GM12874 (cell line): ENCODE results near the gene ANKRD17.

Experiments
- CTCF ChIP-seq: IDR thresholded peaks from 2 replicates; pipeline ENCODE4 v1.5.1; 2011; ENCODE audit warnings: low read depth, mild to moderate bottlenecking, control low read depth, low read length, moderate library complexity; ENCODE audit not compliant: insufficient read depth

ANKRD17 gene

DNA sequence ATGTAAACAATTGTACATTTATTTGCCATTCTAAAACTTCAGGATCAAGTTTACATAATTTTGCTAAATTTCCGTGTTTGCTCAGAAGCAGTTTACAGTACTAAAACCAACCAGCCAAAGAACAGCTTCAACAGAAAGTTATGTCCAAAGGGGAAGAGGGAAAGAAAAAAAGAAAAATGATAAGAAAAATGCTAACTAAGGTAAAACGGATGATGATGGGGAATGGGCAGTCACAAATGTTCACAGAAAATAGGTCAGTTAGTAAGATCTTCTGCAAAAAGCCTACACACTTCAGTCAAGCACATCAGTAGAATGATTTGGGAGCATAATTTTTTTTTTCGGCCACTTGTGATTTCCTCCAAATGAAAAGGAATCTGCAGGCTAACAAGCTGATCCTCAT is 182.8 kb downstream of the ANKRD17 start:
- no peak for TF ChIP-seq CTCF

DNA sequence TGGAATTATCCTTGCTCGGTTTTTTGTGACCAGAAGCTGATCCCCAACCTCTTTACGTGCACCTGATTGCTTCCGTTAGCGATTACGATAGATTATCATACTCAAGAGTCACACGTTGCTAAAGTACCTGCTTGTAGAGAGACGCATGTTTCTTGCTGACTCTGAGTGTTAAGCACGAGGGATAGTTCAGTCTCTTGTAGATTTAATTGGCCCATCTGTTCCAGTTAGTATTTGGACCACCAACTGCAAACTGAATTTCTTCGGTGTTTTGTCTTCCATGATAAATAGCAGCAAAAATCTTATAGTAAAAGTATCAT is 188.6 kb downstream of the ANKRD17 start:
- TF ChIP-seq CTCF, result no peak

DNA sequence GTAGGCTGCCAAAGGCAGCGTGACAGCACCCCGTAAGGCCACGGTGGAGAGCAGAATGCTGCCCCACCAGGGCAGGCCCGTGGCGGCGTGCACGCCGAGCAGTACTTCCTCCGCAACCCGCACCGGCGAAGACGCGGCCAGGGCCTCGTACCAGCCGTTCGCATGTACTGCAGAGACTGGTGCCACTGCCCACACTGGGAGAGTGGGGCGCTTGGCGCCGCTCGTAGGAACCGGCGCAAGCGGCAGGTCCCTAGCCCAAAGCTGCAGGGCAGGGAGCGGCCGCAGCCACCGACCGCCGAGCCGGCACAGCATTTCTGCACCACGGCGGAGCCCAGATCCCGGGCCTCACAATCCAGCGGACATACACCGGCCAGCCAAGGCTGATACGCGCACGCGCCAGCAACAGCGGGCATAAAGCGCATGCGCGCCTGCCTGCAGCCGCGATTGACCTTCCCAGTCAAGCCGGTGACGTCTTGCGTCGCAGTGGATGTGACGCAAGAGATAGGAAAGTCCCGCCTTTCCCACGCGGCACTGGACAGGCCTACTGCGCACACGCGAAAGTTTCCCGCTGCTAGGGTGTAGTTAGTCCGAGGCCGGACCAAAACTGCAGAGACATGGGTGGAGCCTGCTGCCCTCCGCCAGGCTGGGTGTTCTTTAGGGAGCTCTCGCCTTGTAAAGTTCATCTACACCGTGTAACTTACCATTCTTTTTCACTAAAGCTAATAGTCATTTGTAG is 189.1 kb downstream of the ANKRD17 start, which contains the start of gene COX18:
Gene COX18 (minus strand): TSS at position 379 of the 736 bp plus-strand sequence. CDS start 67 bp downstream, at position 312.
- TF ChIP-seq CTCF, result 0 out of 2 replicates have a peak, but pooled peaks have one; percentile 4

GRCh38 chr4:73068491-73069337 is 189.9 kb downstream of the ANKRD17 start:
- TF ChIP-seq CTCF, result no peak

DNA sequence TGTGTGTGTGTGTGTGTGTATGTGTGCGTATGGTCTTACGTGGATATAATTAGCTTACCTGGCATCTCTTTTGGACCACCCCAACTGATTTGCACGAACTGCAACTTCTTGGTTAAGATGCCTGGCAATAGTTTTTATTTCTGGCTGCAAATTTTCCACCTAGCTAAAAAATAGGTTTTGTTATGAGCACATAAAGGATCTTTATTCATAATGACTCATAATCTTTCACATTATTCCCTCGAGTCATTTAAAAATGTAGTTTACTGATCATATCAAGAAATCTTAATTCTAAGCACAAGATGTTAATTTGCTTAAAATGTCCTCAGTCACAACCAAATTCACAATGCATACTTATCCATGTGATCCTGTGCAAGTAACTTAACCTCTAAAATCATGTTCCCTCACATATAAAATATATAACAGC is 190.6 kb downstream of the ANKRD17 start:
- TF ChIP-seq CTCF, result no peak

- TF ChIP-seq CTCF, result no peak
These were observed 191.7 kb downstream of the ANKRD17 start for GRCh38 chr4:73066928-73067327.

- no peak for TF ChIP-seq CTCF
These were observed 192.2 kb downstream of the ANKRD17 start for GRCh38 chr4:73066445-73066844.
